Activated naive CD8-positive, alpha-beta T cell treated with anti-CD3 and anti-CD28 coated beads for 36 hours (primary cell): ENCODE data around the gene IL1RAP. TPM values are rescaled to one million over a fixed set of nuclear protein-coding genes. Genes with fewer than 3 reads are reported as not detected.

Source experiments
- DNase-seq: peaks from one replicate; pipeline ENCODE4 v3.0.0; 2021
- H3K27ac Mint-ChIP-seq: one replicate; pipeline ENCODE4 v1.8.0; 2022; ENCODE audit warnings: mild to moderate bottlenecking, moderate library complexity, mixed read lengths
- H3K27me3 Mint-ChIP-seq: one replicate; pipeline ENCODE4 v1.8.0; 2022; ENCODE audit warnings: mild to moderate bottlenecking, mixed read lengths
- H3K36me3 Mint-ChIP-seq: one replicate; pipeline ENCODE4 v1.8.0; 2021; ENCODE audit warnings: mild to moderate bottlenecking, mixed read lengths
- H3K4me1 Mint-ChIP-seq: one replicate; pipeline ENCODE4 v1.8.0; 2021; ENCODE audit warnings: mixed read lengths
- H3K4me3 Mint-ChIP-seq: one replicate; pipeline ENCODE4 v1.8.0; 2022; ENCODE audit warnings: mild to moderate bottlenecking, moderate library complexity, mixed read lengths
- H3K9me3 Mint-ChIP-seq: one replicate; pipeline ENCODE4 v1.8.0; 2022; ENCODE audit warnings: mixed read lengths
- total RNA-seq, 2 experiments: library from RNA; stranded (reverse); gene quantifications; one replicate each; pipeline ENCODE4 v1.2.3, GENCODE V29; 2021

IL1RAP gene
- total RNA-seq, 2 experiments from 2014 or later: 7.3 to 8.2 TPM

GRCh38 chr3:190543671-190544070, 29.8 kb downstream of the IL1RAP start:
- peaks cover 2% of the 10 kb centered on the region for H3K36me3 Mint-ChIP-seq
- H3K4me1 Mint-ChIP-seq: peaks cover 2% of the 10 kb centered on the region
- no peaks in the 10 kb centered on the region for H3K27me3 Mint-ChIP-seq
- no peak for DNase-seq
- H3K27ac Mint-ChIP-seq: no peak overlapping the region
- H3K4me3 Mint-ChIP-seq: no peak overlapping the region
- no peaks in the 10 kb centered on the region for H3K9me3 Mint-ChIP-seq

- Mint-ChIP-seq H3K4me3 (no peak overlapping the region), H3K9me3 (peaks cover 2% of the 10 kb centered on the region), H3K27ac (no peak overlapping the region), H3K4me1 (peaks cover 2% of the 10 kb centered on the region), H3K27me3 (no peaks in the 10 kb centered on the region), H3K36me3 (peaks cover 13% of the 10 kb centered on the region)
- no peak for DNase-seq
These were observed 31.3 kb downstream of the IL1RAP start for GRCh38 chr3:190545191-190545590.

GRCh38 chr3:190546881-190547510, 33.1 kb downstream of the IL1RAP start:
- no peak for DNase-seq
- H3K27ac Mint-ChIP-seq: no peak overlapping the region
- peaks cover 2% of the 10 kb centered on the region for H3K9me3 Mint-ChIP-seq
- peaks cover 23% of the 10 kb centered on the region for H3K36me3 Mint-ChIP-seq
- no peaks in the 10 kb centered on the region for H3K27me3 Mint-ChIP-seq
- peaks cover 2% of the 10 kb centered on the region for H3K4me1 Mint-ChIP-seq
- H3K4me3 Mint-ChIP-seq: no peak overlapping the region

- H3K36me3 Mint-ChIP-seq: peaks cover 28% of the 10 kb centered on the region
- H3K27ac Mint-ChIP-seq: no peak overlapping the region
- H3K27me3 Mint-ChIP-seq: no peaks in the 10 kb centered on the region
- peaks cover 2% of the 10 kb centered on the region for H3K4me1 Mint-ChIP-seq
- peaks cover 4% of the 10 kb centered on the region for H3K9me3 Mint-ChIP-seq
- H3K4me3 Mint-ChIP-seq: no peak overlapping the region
- DNase-seq: no peak
These were observed 34.3 kb downstream of the IL1RAP start for GRCh38 chr3:190548031-190548656.

GRCh38 chr3:190552021-190552420, 38.1 kb downstream of the IL1RAP start:
- no peak overlapping the region for H3K4me3 Mint-ChIP-seq

GRCh38 chr3:190552969-190553759, 39.3 kb downstream of the IL1RAP start:
- no peaks in the 10 kb centered on the region for H3K27me3 Mint-ChIP-seq
- DNase-seq: no peak
- H3K36me3 Mint-ChIP-seq: peaks cover 46% of the 10 kb centered on the region
- peaks cover 2% of the 10 kb centered on the region for H3K4me1 Mint-ChIP-seq
- H3K27ac Mint-ChIP-seq: no peak overlapping the region
- H3K4me3 Mint-ChIP-seq: no peak overlapping the region
- H3K9me3 Mint-ChIP-seq: peaks cover 9% of the 10 kb centered on the region

More at GRCh38 chr3:190552021-190552420, 38.1 kb downstream of the IL1RAP start:
- Mint-ChIP-seq H3K4me1 (peaks cover 2% of the 10 kb centered on the region), H3K36me3 (peaks cover 37% of the 10 kb centered on the region), H3K27ac (no peak overlapping the region), H3K9me3 (peaks cover 7% of the 10 kb centered on the region), H3K27me3 (no peaks in the 10 kb centered on the region)
- no peak for DNase-seq

- no peak for DNase-seq
- peaks cover 4% of the 10 kb centered on the region for H3K4me1 Mint-ChIP-seq
- peaks cover 12% of the 10 kb centered on the region for H3K9me3 Mint-ChIP-seq
- no peak overlapping the region for H3K27ac Mint-ChIP-seq
- no peaks in the 10 kb centered on the region for H3K27me3 Mint-ChIP-seq
- H3K36me3 Mint-ChIP-seq: peaks cover 49% of the 10 kb centered on the region
- no peak overlapping the region for H3K4me3 Mint-ChIP-seq
These were observed 40.3 kb downstream of the IL1RAP start for GRCh38 chr3:190554197-190554596.

- H3K36me3 Mint-ChIP-seq: peaks cover 55% of the 10 kb centered on the region
- H3K27ac Mint-ChIP-seq: no peak overlapping the region
- H3K9me3 Mint-ChIP-seq: peaks cover 13% of the 10 kb centered on the region
- H3K4me1 Mint-ChIP-seq: peaks cover 9% of the 10 kb centered on the region
- H3K4me3 Mint-ChIP-seq: no peak overlapping the region
- DNase-seq: no peak
- no peaks in the 10 kb centered on the region for H3K27me3 Mint-ChIP-seq
These were observed 42.5 kb downstream of the IL1RAP start for GRCh38 chr3:190556351-190556750.

GRCh38 chr3:190557296-190557695, 43.4 kb downstream of the IL1RAP start:
- Mint-ChIP-seq H3K27me3 (no peaks in the 10 kb centered on the region), H3K4me1 (peaks cover 14% of the 10 kb centered on the region)

GRCh38 chr3:190558316-190558715, 44.4 kb downstream of the IL1RAP start:
- peaks cover 11% of the 10 kb centered on the region for H3K9me3 Mint-ChIP-seq
- no peak overlapping the region for H3K27ac Mint-ChIP-seq
- DNase-seq: no peak
- H3K36me3 Mint-ChIP-seq: peaks cover 51% of the 10 kb centered on the region
- H3K27me3 Mint-ChIP-seq: no peaks in the 10 kb centered on the region
- H3K4me3 Mint-ChIP-seq: no peak overlapping the region
- H3K4me1 Mint-ChIP-seq: peaks cover 24% of the 10 kb centered on the region

More at GRCh38 chr3:190557296-190557695, 43.4 kb downstream of the IL1RAP start:
- Mint-ChIP-seq H3K9me3 (peaks cover 13% of the 10 kb centered on the region), H3K27ac (no peak overlapping the region), H3K4me3 (no peak overlapping the region), H3K36me3 (peaks cover 49% of the 10 kb centered on the region)
- DNase-seq: no peak

- Mint-ChIP-seq H3K4me1 (peaks cover 29% of the 10 kb centered on the region), H3K36me3 (peaks cover 52% of the 10 kb centered on the region), H3K27ac (no peak overlapping the region), H3K4me3 (no peak overlapping the region), H3K27me3 (no peaks in the 10 kb centered on the region), H3K9me3 (peaks cover 11% of the 10 kb centered on the region)
- DNase-seq: no peak
These were observed 44.9 kb downstream of the IL1RAP start for GRCh38 chr3:190558796-190559195.

- no peak overlapping the region for H3K4me3 Mint-ChIP-seq
- H3K4me1 Mint-ChIP-seq: peaks cover 32% of the 10 kb centered on the region
- no peaks in the 10 kb centered on the region for H3K27me3 Mint-ChIP-seq
- no peak overlapping the region for H3K27ac Mint-ChIP-seq
- H3K36me3 Mint-ChIP-seq: peaks cover 58% of the 10 kb centered on the region
- DNase-seq: no peak
- peaks cover 11% of the 10 kb centered on the region for H3K9me3 Mint-ChIP-seq
These were observed 46.4 kb downstream of the IL1RAP start for GRCh38 chr3:190560013-190560895.

- DNase-seq: no peak
- H3K4me1 Mint-ChIP-seq: peaks cover 49% of the 10 kb centered on the region
- peaks cover 13% of the 10 kb centered on the region for H3K9me3 Mint-ChIP-seq
- H3K4me3 Mint-ChIP-seq: no peak overlapping the region
- peak overlapping the region; percentile 87 for H3K27ac Mint-ChIP-seq
- H3K27me3 Mint-ChIP-seq: no peaks in the 10 kb centered on the region
- H3K36me3 Mint-ChIP-seq: peaks cover 61% of the 10 kb centered on the region
These were observed 49.1 kb downstream of the IL1RAP start for GRCh38 chr3:190562866-190563510.

- Mint-ChIP-seq H3K4me1 (peaks cover 47% of the 10 kb centered on the region), H3K27me3 (no peaks in the 10 kb centered on the region), H3K4me3 (no peak overlapping the region)
These were observed 50.3 kb downstream of the IL1RAP start for GRCh38 chr3:190564175-190564574.

More at GRCh38 chr3:190564175-190564574, 50.3 kb downstream of the IL1RAP start:
- H3K9me3 Mint-ChIP-seq: peaks cover 10% of the 10 kb centered on the region
- H3K36me3 Mint-ChIP-seq: peaks cover 55% of the 10 kb centered on the region
- DNase-seq: no peak
- peak overlapping the region; percentile 87 for H3K27ac Mint-ChIP-seq
